HepG2 (cell line): ENCODE data around the gene GYG1. TPM values are rescaled to one million over a fixed set of nuclear protein-coding genes. Genes with fewer than 3 reads are reported as not detected.
A peak's percentile ranks its signal among the peaks of the same experiment; 100 is the strongest.

Source experiments
- ATAC-seq: fragments of 200-7000 bp; cut with Tn5 transposase; 3 replicates; pipeline ENCODE4 v1.9.1; 2020; ENCODE audit warnings: mild to moderate bottlenecking, moderate library complexity
- BruUV-seq: library from RNA; stranded (reverse); fragments of 400-500 nt; replicated peaks from 2 replicates; lab custom pipeline; 2021; lab: Mats Ljungman, UMichigan
- CTCF ChIA-PET: fragments of 300-600 bp; formaldehyde crosslinking; extraction: SDS; loops from one replicate; lab custom pipeline; 2021; ENCODE audit warnings: low total read pairs, inconsistent platforms, low intra/inter-chr PET ratio; lab: Yijun Ruan, JAX
- POLR2A ChIA-PET: fragments of 350-600 bp; sonication (Branson Sonifier 250); formaldehyde crosslinking; loops from one replicate; lab custom pipeline; 2020; ENCODE audit warnings: antibody characterized with exemption, inconsistent platforms; lab: Yijun Ruan, JAX
- DNase-seq: peaks from one replicate; pipeline ENCODE4 v3.0.0-alpha.2; 2015; ENCODE audit warnings: low spot score
- FAIRE-seq: peaks from 3 replicates; lab custom pipeline; 2011; peaks lifted over from hg19 to GRCh38; lab: Jason Lieb, UNC
- H2AFZ ChIP-seq: one replicate; pipeline ENCODE4 v1.6.1; 2011; ENCODE audit warnings: low read length, inconsistent platforms
- H3K27ac ChIP-seq: fragments of 300-600 bp; 3 replicates; pipeline ENCODE4 v1.8.0; 2011; ENCODE audit warnings: mixed run types, mild to moderate bottlenecking, mixed read lengths, low read length, inconsistent platforms; ENCODE audit not compliant: insufficient read depth; ENCODE audit errors: extremely low read length
- H3K27me3 ChIP-seq, 2 experiments: fragments of 200-600 bp in 1 of 2; 2 replicates in 1 of 2; 3 replicates in 1 of 2; pipeline versions ENCODE4 v1.6.0 to v1.8.0; 2011; ENCODE audit warnings: low read length in 2 of 2, mild to moderate bottlenecking in 2 of 2, moderate library complexity in 2 of 2, inconsistent platforms in 1 of 2; ENCODE audit not compliant: insufficient read depth in 2 of 2, control insufficient read depth in 1 of 2
- H3K36me3 ChIP-seq, 2 experiments: fragments of 200-600 bp in 1 of 2; replicated peaks in 1 of 2; 2 replicates in 1 of 2; 3 replicates in 1 of 2; pipeline versions ENCODE4 v1.5.1 to v1.8.0; 2011; ENCODE audit warnings: low read length in 2 of 2, inconsistent platforms in 1 of 2; ENCODE audit not compliant: insufficient read depth in 2 of 2, control insufficient read depth in 1 of 2
- H3K4me1 ChIP-seq: 2 replicates; pipeline ENCODE4 v1.5.1; 2012; ENCODE audit warnings: low read length, inconsistent platforms; ENCODE audit not compliant: insufficient read depth
- H3K4me2 ChIP-seq: 2 replicates; pipeline ENCODE4 v1.6.0; 2011; ENCODE audit warnings: low read depth, low read length, inconsistent platforms
- H3K4me3 ChIP-seq, 3 experiments: fragments of 200-600 bp in 1 of 3; sonication (generic), shearing (Covaris generic) in 1 of 3; replicated peaks in 1 of 3; 2 replicates each; pipeline ENCODE4 v1.5.1; 2011 to 2016; ENCODE audit warnings: low read length in 3 of 3, inconsistent platforms in 2 of 3, low read depth in 2 of 3, mild to moderate bottlenecking in 2 of 3, control low read depth in 1 of 3, mixed read lengths in 1 of 3; ENCODE audit not compliant: insufficient read depth in 1 of 3
- H3K79me2 ChIP-seq: one replicate; pipeline ENCODE4 v1.6.1; 2011; ENCODE audit warnings: low read length, inconsistent platforms; ENCODE audit not compliant: insufficient read depth
- H3K9ac ChIP-seq: 2 replicates; pipeline ENCODE4 v1.6.0; 2011; ENCODE audit warnings: mild to moderate bottlenecking, low read depth, low read length, inconsistent platforms; ENCODE audit not compliant: insufficient read depth
- H3K9me3 ChIP-seq: 2 replicates; pipeline ENCODE4 v1.5.1; 2012; ENCODE audit warnings: mild to moderate bottlenecking, low read length
- H4K20me1 ChIP-seq: 2 replicates; pipeline ENCODE4 v1.6.0; 2011; ENCODE audit warnings: inconsistent platforms, mild to moderate bottlenecking, low read length, moderate library complexity; ENCODE audit not compliant: insufficient read depth
- ASH2L ChIP-seq: fragments of 300-600, 200-600 bp; sonication (generic); IDR thresholded peaks from 2 replicates; pipeline ENCODE4 v1.7.0; 2017; ENCODE audit warnings: low read depth, mild to moderate bottlenecking, moderate library complexity, mixed read lengths, low read length; ENCODE audit not compliant: insufficient read length
- CENPX ChIP-seq: sonication (generic); formaldehyde crosslinking; IDR thresholded peaks from 2 replicates; pipeline ENCODE4 v1.9.0; 2021; ENCODE audit warnings: mild to moderate bottlenecking, missing genetic modification reagents, moderate library complexity
- DNMT3B ChIP-seq: conservative IDR thresholded peaks from 2 replicates; pipeline ENCODE4 v1.6.1; 2016; ENCODE audit warnings: missing biosample characterization, control low read depth
- EHMT2 ChIP-seq: fragments of 200-600 bp; sonication (generic); IDR thresholded peaks from 2 replicates; pipeline ENCODE4 v1.7.0; 2017; ENCODE audit warnings: antibody characterized with exemption, low read depth, low read length, borderline replicate concordance
- IRF2 ChIP-seq: IDR thresholded peaks from 2 replicates; pipeline ENCODE4 v1.6.1; 2018; ENCODE audit warnings: missing genetic modification reagents, missing compliant biosample characterization
- KDM5B ChIP-seq: sonication (generic); formaldehyde crosslinking; IDR thresholded peaks from 2 replicates; pipeline ENCODE4 v1.4.0; 2020; ENCODE audit warnings: missing genetic modification reagents, mild to moderate bottlenecking, borderline replicate concordance
- MEIS1 ChIP-seq: sonication (generic); formaldehyde crosslinking; IDR thresholded peaks from 2 replicates; pipeline ENCODE4 v1.9.0; 2021; ENCODE audit warnings: mild to moderate bottlenecking, missing genetic modification reagents, moderate library complexity, borderline replicate concordance
- POLR2AphosphoS2 ChIP-seq: IDR thresholded peaks from 2 replicates; pipeline ENCODE4 v1.6.1; 2011; ENCODE audit warnings: low read depth, low read length, improper control_type of control experiment
- SAFB2 ChIP-seq: sonication (generic); formaldehyde crosslinking; IDR thresholded peaks from 2 replicates; pipeline ENCODE4 v1.5.1; 2020; ENCODE audit warnings: missing genetic modification reagents, low read depth, mild to moderate bottlenecking, borderline replicate concordance
- ZNF12 ChIP-seq: sonication (generic); formaldehyde crosslinking; IDR thresholded peaks from 2 replicates; pipeline ENCODE4 v1.5.0; 2020; ENCODE audit warnings: missing genetic modification reagents
- ZNF24 ChIP-seq: fragments of 450-650 bp; IDR thresholded peaks from 2 replicates; pipeline ENCODE4 v1.6.1; 2017; ENCODE audit warnings: antibody characterized with exemption, mild to moderate bottlenecking
- ZNF441 ChIP-seq: sonication (generic); formaldehyde crosslinking; IDR thresholded peaks from 2 replicates; pipeline ENCODE4 v1.7.0; 2021; ENCODE audit warnings: missing genetic modification reagents, borderline replicate concordance
- ZNF589 ChIP-seq: sonication (generic); formaldehyde crosslinking; conservative IDR thresholded peaks from 2 replicates; pipeline ENCODE4 v1.8.0; 2022; ENCODE audit warnings: mild to moderate bottlenecking, moderate library complexity, missing genetic modification reagents
- ZNF782 ChIP-seq: sonication (generic); formaldehyde crosslinking; IDR thresholded peaks from 2 replicates; pipeline ENCODE4 v1.4.0; 2020; ENCODE audit warnings: missing genetic modification reagents, mild to moderate bottlenecking, borderline replicate concordance
- WGBS: methylation state at CpG from one replicate; pipeline ENCODE4 v1.1.6; 2017; ENCODE audit warnings: low lambda C conversion rate; 5-methylcytosine and 5-hydroxymethylcytosine counted together
- in situ Hi-C: cut with HindIII; loops from 2 replicates; pipeline ENCODE4 v1.10.0; 2017; ENCODE audit warnings: low pct_unique_long_range_greater_than_20kb; ENCODE audit not compliant: extremely low pct_ligation_motif_present
- intact Hi-C: fragments of 100-400 bp; cut with micrococcal nuclease; formaldehyde crosslinking; loops from one replicate; pipeline ENCODE4 v1.10.0; 2022; ENCODE audit not compliant: unreplicated experiment
- polyA plus RNA-seq, 8 experiments: library from polyadenylated mRNA; depleted of rRNA in 3 of 8; stranded (reverse) in 7 of 8; unstranded in 1 of 8; fragments of >200 nt; fragmentation: Illumina TruSeq in 4 of 8; extraction: Trizol in 4 of 8; gene quantifications; 2 replicates each; pipeline versions ENCODE4 v1.2.1 to v1.2.3, GENCODE V29; 2011 to 2016; ENCODE audit warnings: low read depth in 4 of 8, missing spikeins in 1 of 8, mixed read lengths in 1 of 8; ENCODE audit not compliant: insufficient read depth in 1 of 8
- total RNA-seq, 5 experiments: library from RNA; depleted of rRNA; stranded (reverse); fragments of >200 nt; fragmentation: Illumina TruSeq; extraction: Trizol; gene quantifications; 2 replicates each; pipeline ENCODE4 v1.2.3, GENCODE V29; 2016; ENCODE audit warnings: low read depth in 1 of 5
- TF ChIP-seq, protein P1 (sequence below): IDR thresholded peaks from 2 replicates; pipeline ENCODE4 v1.6.1; 2016; ENCODE audit warnings: mild to moderate bottlenecking

Gene GYG1
- total and polyA plus RNA-seq, 2 of the 13 experiments (the other 11 are each of a cell fraction or from before 2014, with no cell fraction given): 15.7 to 28.1 TPM

DNA sequence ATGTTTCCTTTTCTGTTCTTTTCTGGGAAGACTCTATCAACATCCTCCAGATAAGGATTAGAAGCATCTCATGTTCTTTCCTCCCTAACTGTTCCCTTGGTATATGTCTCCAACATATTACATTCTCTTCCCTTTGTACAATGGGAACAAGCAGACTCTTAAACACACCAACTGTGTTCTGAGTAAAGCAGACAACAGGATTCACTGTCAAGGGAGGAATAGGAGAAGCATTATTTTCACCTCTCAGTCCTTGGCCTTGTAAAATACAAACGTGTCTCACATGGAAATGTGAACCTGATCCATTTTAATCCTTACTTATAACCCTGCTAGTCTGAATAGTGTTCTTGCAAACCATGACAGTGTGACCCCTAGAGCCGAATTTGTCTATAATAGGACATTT is 19.6 kb downstream of the GYG1 start:
- CTCF ChIA-PET: no interaction called here
- FAIRE-seq: no peak
- 46% methylated on average over 2 of the region's 2 CpGs for WGBS

More for the DNA sequence above, 19.6 kb downstream of the GYG1 start:
- intact Hi-C loops (loop anchor here (1.0 to 10.0 kb wide), 3 partner anchors 7 to 214 kb away; partner anchors contain the start of gene CP), in situ Hi-C loops (no loop called here)
- Histone ChIP-seq H3K4me1 (peaks cover 26% of the 10 kb centered on the region), H3K27me3 (no peaks in the 10 kb centered on the region), H3K79me2 (no peaks in the 10 kb centered on the region), H4K20me1 (no peaks in the 10 kb centered on the region), H3K4me3 (peak overlapping the region in 1 of 3 experiments; percentile 21; a peak in 1 of 6 replicates), H2AFZ (no peak overlapping the region), H3K4me2 (peak overlapping the region; percentile 63), H3K36me3 (peaks cover 1 to 18% of the 10 kb centered on the region in 2 experiments; a peak in 4 of 5 replicates), H3K9ac (peak overlapping the region; percentile 56; the same call in 1 of the 2 replicates)
- no peak for DNase-seq
- peak; percentile 65 for ATAC-seq
- POLR2A ChIA-PET: interaction anchor here (1.0 kb wide), 1 partner anchor 19 kb away, joined by 6 read pairs; the partner anchor contains the start of gene GYG1
- BruUV-seq: TSS peak; percentile 47
- 0 out of 2 replicates have a peak, but pooled peaks have one; percentile 15 for TF ChIP-seq ZNF589
- 0 out of 2 replicates have a peak, but pooled peaks have one; percentile 1 for TF ChIP-seq IRF2
- peak; percentile 6; the same call in 1 of the 2 replicates for TF ChIP-seq MEIS1 (CRISPR knock-in tag)
- TF ChIP-seq ZNF441 (CRISPR knock-in tag): no peak
- peak; percentile 89 for TF ChIP-seq ASH2L
- TF ChIP-seq KDM5B (CRISPR knock-in tag): no peak
- 0 out of 2 replicates have a peak, but pooled peaks have one; percentile 6 for TF ChIP-seq ZNF12
- no peak for TF ChIP-seq SAFB2 (CRISPR knock-in tag)
- TF ChIP-seq POLR2AphosphoS2: no peak
- no peak for TF ChIP-seq ZNF24
- TF ChIP-seq, protein P1, sequence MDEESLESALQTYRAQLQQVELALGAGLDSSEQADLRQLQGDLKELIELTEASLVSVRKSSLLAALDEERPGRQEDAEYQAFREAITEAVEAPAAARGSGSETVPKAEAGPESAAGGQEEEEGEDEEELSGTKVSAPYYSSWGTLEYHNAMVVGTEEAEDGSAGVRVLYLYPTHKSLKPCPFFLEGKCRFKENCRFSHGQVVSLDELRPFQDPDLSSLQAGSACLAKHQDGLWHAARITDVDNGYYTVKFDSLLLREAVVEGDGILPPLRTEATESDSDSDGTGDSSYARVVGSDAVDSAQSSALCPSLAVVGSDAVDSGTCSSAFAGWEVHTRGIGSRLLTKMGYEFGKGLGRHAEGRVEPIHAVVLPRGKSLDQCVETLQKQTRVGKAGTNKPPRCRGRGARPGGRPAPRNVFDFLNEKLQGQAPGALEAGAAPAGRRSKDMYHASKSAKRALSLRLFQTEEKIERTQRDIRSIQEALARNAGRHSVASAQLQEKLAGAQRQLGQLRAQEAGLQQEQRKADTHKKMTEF (CRISPR knock-in tag): 0 out of 2 replicates have a peak, but pooled peaks have one; percentile 10
- no peak for TF ChIP-seq CENPX (CRISPR knock-in tag)
- TF ChIP-seq ZNF782: no peak
- TF ChIP-seq DNMT3B (CRISPR knock-in tag): no peak
- TF ChIP-seq EHMT2: no peak
- TF ChIP-seq, all 625 proteins: peak for 6
- H3K27ac ChIP-seq: peak overlapping the region; percentile 84
- no peaks in the 10 kb centered on the region for H3K9me3 ChIP-seq
